ENCODE results near the gene CHMP4A.
"Not testable (repeated sequence)": the region's sequence is repeated elsewhere in the genome, so short reads cannot be mapped to it uniquely, and the experiment has no call there.

CHMP4A gene

GRCh38 chr14:24246765-24247212, 33.5 kb upstream of the CHMP4A start:
- no peak for DNase-seq

DNA sequence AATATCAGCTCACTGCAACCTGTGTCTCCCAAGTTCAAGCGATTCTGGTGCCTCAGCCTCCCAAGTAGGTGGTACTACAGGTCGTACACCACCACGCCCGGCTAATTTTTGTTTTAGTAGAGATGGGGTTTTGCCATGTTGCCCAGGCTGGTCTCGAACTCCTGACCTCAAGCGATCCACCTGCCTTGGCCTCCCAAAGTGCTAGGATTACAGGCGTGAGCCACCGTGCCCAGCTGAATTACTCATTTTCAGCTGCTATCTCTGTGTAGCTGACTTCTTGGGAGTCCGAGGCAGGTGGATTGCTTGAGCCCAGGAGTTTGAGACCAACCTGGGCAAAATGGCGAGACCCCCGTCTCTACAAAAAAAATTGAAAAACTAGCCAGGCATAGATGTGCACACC, 32.1 kb upstream of the CHMP4A start:
- not testable (repeated sequence) for DNase-seq

DNA sequence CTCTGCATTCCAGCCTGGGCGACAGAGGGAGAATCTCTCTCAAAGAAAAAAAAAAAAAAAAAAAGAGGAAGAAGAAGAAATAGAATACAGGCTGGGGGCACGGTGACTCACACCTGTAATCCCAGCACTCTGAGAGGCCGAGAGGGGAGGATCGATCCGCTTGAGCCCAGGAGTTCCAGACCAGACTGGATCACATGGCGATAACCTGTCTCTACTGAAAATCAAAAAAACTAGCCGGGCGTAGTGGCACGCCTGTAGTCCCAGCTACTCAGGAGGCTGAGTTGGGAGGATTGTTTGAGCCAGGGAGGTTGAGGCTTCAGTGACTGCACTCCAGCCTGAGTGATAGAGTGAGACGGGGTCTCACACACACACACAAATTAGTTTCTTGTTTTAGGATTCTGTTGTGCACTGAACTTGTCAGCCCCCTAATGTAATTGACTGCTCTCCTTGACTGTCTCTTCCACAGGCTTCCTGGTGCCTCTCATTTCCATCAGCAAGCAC, 30.1 kb upstream of the CHMP4A start:
- DNase-seq, result peak in 1 of 2 experiments; percentile 60

GRCh38 chr14:24241829-24242443, 28.6 kb upstream of the CHMP4A start:
- DNase-seq, result peak; percentile 98 to 99

- no peak for DNase-seq
Observed at GRCh38 chr14:24240110-24240918, 27.0 kb upstream of the CHMP4A start.

- no peak for DNase-seq
Observed at GRCh38 chr14:24238527-24239037, 25.3 kb upstream of the CHMP4A start.

DNA sequence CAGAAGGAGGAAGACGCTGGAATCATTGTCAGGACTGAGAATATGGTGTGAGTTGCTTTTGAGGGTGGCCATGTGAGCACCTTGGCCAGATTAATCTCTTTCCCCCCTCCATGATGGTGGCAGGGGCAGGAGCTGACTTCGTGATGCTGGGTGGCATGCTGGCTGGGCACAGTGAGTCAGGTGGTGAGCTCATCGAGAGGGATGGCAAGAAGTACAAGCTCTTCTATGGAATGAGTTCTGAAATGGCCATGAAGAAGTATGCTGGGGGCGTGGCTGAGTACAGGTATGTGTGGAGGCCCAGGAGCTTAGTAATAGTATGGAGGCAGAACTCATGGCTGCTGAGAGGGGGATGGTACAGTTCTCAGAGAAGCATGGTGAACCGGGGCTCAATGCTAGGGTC, 24.8 kb upstream of the CHMP4A start:
- DNase-seq, result no peak

DNA sequence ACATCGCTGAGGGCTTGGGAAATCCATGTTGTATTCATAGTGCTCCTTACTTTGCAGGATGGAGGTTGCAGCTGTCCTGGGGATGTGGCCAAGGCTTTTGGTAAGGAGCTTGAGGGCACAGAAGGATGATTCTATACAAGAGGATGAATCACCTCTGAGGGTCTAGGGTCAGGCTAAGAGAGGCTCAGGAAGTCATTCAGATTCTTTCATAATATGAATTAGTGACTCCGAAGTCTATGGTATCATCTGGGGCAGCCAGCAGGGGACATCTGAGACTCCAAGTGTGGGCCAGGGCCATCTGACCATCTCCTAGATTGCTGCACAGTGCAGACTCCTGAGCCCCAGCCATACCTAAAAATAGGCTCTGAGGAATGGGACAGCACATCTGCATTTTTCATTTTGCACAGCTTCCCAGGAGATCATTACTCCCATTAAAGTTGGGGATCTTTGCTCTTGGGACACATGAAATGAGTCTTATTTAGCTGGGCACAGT, 24.2 kb upstream of the CHMP4A start:
- no peak for DNase-seq

- DNase-seq, result no peak
Observed at GRCh38 chr14:24236689-24237462, 23.6 kb upstream of the CHMP4A start.

- DNase-seq, result no peak
Observed at GRCh38 chr14:24235804-24236688, 22.8 kb upstream of the CHMP4A start.

DNA sequence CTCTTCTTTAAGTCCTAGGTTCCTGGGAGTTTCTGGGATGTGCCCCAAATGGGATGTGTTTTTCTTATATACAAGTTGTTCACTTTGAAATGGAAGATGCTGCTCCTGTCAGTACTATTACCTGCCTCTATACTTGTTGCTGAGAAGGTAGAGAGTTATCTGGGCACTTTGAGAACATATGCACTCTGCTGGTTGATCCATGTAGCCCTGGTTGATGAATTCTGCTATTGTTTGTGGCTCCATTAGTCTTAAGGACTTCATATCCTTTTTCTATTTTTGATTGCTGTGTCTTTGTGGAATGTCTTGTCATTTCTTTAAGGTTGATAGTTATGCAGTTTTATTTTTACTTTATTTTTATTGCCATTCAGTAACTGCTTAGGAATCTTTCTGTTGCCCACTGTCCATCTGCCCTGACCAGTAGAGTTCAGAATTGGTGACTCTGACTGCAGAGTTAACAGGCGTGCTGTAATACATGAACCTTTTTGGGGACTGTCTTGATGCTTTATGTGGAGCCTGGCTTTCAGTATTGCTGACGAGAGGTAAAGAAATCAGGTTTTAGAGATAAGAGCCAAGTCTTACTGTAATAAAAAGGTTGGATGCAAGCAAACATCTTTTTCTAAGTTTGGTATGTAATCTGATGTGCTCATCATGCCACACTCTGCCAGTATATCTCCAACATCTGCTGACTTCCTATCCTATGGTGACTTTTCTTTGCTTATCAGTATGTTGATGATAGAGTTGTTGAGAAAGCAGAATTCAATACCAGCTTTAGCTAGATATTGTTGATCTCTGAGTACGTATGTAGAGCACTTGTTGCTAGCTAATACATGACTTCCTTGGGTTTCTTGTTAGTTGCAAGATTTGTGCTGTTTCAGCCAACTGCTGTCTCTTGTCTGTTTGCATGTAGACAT, 21.1 kb upstream of the CHMP4A start:
- no peak for DNase-seq

- DNase-seq, result no peak
Observed at GRCh38 chr14:24233538-24233866, 20.2 kb upstream of the CHMP4A start.

- peak in 1 of 2 experiments; percentile 94 for DNase-seq
Observed at GRCh38 chr14:24232645-24233537, 19.6 kb upstream of the CHMP4A start, which contains the start of gene GMPR2. Gene GMPR2, plus strand, starts transcription at chr14:24232929. Its CDS starts 325 bp downstream, at chr14:24233254.

GRCh38 chr14:24232121-24232644, 18.9 kb upstream of the CHMP4A start, which contains the start of gene NEDD8:
Gene NEDD8, minus strand, starts transcription at chr14:24232367. Its CDS starts 100 bp downstream, at chr14:24232267.
- DNase-seq, result peak; percentile 95 to 96

DNA sequence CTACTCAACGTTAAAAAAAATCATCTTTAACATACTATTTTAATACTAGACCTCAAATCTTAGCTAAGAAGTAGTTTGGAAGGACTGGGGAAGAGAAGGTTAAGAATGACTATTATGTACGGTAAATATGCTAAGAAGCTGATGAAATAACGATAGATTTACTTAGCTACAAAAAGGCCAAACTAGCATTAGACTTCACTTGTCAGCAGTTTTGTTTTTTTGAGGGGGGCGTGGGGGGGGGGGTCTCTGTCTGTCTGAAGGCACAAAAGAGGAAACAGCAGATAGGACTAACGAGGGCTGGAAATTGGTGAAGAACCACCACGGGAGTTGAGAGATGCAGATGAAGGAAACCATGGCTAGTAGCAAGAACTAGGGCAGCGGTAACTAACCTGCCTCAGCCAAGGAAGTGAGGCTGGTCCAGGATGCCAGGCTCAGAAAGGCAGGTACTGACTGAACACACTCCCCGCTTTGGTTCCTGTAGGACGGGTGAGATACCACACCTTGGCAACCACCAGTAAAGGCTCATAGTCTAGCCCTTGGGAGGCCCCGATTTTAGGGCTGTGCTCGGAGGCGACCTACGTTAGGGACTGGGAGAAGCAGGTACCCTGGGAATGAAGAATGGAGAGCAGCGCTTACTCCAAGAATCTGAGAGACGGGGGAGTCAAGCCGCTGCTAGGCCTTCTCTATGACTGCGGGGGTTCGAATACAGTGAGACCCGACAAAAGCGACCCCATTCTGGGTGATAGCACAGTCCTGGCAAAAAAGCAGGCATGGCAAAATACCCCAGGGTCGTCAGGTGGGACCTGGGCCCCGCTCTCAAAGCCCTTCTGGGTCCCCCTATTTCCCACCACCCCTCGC, 18.2 kb upstream of the CHMP4A start:
- DNase-seq, result no peak

GRCh38 chr14:24228902-24229301, 15.6 kb upstream of the CHMP4A start:
- no peak for DNase-seq

DNA sequence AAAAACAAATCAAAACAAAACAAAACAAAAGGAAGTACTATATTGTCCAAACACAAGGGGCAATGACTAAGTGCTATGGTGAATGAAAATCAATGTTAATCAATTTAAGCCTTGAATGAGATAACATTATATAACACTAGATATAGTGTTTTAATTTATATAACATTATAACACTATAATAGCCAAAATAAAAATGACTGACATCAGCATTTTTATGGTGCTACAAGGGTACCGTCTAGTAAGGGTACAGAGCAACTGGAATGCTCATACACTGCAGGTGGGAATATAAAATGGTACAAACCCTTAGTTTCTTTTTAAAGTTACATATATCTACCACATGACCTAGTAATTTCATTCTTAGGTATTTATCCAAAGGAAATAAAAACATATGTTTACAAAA, 13.2 kb upstream of the CHMP4A start:
- no peak for DNase-seq

DNA sequence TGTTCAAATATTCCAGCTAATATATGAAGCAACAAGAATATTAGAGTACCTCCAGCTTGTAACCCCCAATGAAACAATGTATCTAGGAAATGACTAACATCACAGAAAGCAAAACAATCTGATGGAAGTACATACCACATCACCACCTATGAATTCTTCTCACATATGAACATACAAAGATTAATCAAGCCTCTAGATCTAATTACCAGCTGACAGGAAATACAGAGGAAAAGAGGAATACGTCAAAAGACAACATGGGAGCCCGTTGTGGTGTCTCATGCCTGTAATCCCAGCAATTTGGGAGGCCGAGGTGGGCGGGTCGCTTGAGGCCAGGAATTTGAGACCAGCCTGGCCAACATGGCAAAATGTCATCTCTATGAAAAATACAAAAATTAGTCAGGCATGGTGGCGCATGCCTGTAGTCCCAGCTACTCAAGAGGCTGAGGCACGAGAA, 11.4 kb upstream of the CHMP4A start:
- DNase-seq, result no peak

All from NCI-H524 (cell line).